ENCODE data around the gene FKBP1A. TPM values are rescaled to one million over a fixed set of nuclear protein-coding genes. Genes with fewer than 3 reads are reported as not detected.

Gene FKBP1A
- total RNA-seq, 1 donor from 2014 or later, result 46.9 TPM

DNA sequence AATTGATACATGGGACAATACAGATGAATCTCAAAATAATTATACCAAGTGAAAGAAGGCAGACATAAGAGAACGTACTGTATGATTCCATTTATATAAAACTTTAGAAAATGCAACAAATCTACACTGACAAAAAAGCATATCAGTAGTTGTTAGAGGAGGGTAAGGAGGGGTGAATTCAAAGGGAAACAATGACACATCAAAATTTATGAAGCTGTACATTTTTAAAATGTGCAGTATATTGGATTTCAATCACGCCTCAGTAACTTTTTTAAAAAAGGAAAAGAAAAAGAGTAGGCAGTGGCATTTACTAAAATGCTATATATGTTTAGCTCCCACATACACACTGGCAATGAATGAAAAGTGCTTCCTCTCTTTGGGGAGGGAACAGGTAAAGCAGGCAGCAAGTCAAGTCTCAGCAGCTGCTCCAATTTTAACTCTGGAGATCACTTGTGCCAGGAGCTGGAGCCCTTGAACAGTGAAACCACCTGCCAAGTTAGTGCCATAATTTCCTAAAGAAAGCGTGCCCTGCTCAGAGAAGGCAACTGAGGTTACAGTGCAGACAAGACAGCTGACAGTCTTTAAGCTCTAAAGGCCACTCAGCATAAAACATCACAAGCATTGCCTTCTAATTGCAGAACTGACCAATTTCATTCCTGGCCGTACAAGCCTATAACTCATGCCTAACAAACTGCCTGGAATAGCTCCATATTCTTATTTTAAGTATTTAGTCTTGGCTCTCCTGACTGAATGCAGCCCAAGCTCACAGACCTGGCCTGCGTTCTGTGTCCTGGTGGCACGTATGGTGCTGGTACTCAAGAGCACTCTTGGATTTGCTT, 10.9 kb downstream of the FKBP1A start:
- DNase-seq (ENCODE audit: low read depth), result no peak
- TF ChIP-seq, protein P1, sequence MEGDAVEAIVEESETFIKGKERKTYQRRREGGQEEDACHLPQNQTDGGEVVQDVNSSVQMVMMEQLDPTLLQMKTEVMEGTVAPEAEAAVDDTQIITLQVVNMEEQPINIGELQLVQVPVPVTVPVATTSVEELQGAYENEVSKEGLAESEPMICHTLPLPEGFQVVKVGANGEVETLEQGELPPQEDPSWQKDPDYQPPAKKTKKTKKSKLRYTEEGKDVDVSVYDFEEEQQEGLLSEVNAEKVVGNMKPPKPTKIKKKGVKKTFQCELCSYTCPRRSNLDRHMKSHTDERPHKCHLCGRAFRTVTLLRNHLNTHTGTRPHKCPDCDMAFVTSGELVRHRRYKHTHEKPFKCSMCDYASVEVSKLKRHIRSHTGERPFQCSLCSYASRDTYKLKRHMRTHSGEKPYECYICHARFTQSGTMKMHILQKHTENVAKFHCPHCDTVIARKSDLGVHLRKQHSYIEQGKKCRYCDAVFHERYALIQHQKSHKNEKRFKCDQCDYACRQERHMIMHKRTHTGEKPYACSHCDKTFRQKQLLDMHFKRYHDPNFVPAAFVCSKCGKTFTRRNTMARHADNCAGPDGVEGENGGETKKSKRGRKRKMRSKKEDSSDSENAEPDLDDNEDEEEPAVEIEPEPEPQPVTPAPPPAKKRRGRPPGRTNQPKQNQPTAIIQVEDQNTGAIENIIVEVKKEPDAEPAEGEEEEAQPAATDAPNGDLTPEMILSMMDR (IDR thresholded peaks at IDR 0.05; ENCODE audit: insufficient read depth, low read length, severe bottlenecking), result no peak
- Histone ChIP-seq H3K27me3 (ENCODE audit: control insufficient read depth, insufficient read depth, low read length) (no peaks in the 10 kb centered on the region), H3K4me3 (ENCODE audit: low read depth, low read length) (no peak overlapping the region), H3K36me3 (ENCODE audit: control insufficient read depth, insufficient read depth, low read length) (peaks cover 1% of the 10 kb centered on the region)
- no peak for FAIRE-seq

DNA sequence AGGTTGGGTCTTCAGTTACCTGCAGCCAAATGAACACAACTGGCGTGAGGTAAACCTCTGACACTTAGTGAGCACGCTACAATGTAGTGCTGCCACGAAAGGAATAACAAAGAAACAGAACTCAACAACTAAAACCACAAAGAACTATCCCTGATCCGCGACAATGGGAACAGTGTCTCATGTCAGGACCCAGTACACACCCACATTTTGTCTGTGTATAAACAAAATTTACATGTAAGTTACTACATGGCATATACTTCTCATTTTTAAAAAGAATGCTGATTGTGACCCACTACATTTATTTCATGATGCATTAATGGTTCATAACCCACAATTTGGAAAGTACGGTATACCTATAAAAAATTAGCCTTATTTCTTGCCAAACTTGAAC, 14.1 kb downstream of the FKBP1A start:
- Histone ChIP-seq H3K36me3 (ENCODE audit: control insufficient read depth, insufficient read depth, low read length) (peaks cover 2% of the 10 kb centered on the region), H3K4me3 (ENCODE audit: low read depth, low read length) (no peak overlapping the region), H3K27me3 (ENCODE audit: control insufficient read depth, insufficient read depth, low read length) (no peaks in the 10 kb centered on the region)
- TF ChIP-seq, protein P1 (IDR thresholded peaks at IDR 0.05; ENCODE audit: insufficient read depth, low read length, severe bottlenecking), result no peak
- no peak for FAIRE-seq
- DNase-seq (ENCODE audit: low read depth), result no peak

DNA sequence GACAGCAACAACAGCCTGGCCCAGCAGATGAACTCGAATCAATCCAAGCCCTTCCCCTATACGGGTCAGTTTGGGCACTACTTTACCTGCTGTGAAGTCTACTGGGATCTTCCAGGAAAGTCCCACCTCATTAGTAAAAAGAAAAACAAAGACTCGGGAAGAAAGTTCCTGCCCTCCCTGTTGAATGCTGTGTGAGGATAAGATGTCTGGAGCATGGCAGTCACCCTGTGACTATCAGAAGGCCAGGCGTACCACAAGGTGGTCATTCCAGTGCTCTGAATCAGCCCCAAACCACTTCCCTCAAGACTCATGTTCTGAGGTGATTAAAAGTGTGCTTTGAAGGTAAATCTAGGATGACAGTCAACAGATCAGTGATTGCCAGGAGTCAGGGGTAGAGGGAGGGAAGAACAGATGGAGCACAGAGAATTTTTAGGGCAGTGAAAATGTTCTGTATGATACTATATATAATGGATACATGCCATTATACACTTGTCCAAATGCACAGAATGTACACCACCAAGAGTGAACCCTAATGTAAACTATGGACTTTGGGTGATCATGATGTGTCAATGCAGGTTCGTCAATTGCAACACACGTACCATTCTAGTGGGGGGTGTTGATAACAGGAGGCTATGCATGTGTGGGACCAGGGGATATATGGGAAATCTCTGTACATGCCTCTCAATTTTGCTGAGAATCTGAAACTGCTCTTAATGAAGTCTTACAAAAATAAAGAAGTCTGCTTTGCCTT, 14.7 kb downstream of the FKBP1A start:
- no peak for FAIRE-seq

DNA sequence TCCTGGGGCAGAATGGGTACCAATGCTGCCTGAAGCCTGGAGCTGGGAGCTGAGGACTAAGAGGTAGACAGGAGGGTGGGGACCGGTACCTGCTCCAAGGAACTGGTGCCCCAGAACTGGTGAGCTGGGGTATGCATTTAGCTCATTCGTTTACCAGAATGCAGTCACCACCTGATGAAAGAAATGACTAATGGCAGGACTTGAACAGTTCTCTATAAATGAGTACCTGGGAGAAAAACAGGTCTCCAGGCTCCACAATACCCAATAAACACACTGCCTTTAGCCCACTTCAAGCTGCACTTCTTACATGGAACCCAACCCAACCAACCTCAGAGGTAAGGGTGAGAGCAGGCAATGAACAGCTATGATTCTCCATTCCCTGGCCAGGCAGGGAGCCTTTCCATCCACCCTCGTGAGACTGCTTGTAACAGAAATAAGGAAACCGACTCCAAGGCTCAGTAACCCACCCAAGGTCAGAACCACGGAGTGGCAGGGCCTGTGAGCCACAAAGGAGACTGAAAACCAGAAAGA, 15.4 kb downstream of the FKBP1A start:
- no peak for FAIRE-seq
- peaks cover 4% of the 10 kb centered on the region for H3K36me3 ChIP-seq (ENCODE audit: control insufficient read depth, insufficient read depth, low read length)
- DNase-seq (ENCODE audit: low read depth), result peak; percentile 51
- TF ChIP-seq, protein P1 (IDR thresholded peaks at IDR 0.05; ENCODE audit: insufficient read depth, low read length, severe bottlenecking), result no peak
- H3K4me3 ChIP-seq (ENCODE audit: low read depth, low read length), result no peak overlapping the region
- no peaks in the 10 kb centered on the region for H3K27me3 ChIP-seq (ENCODE audit: control insufficient read depth, insufficient read depth, low read length)

More for the DNA sequence above, 14.7 kb downstream of the FKBP1A start:
- Histone ChIP-seq H3K27me3 (ENCODE audit: control insufficient read depth, insufficient read depth, low read length) (no peaks in the 10 kb centered on the region), H3K4me3 (ENCODE audit: low read depth, low read length) (no peak overlapping the region), H3K36me3 (ENCODE audit: control insufficient read depth, insufficient read depth, low read length) (peaks cover 4% of the 10 kb centered on the region)
- TF ChIP-seq, protein P1 (IDR thresholded peaks at IDR 0.05; ENCODE audit: insufficient read depth, low read length, severe bottlenecking), result no peak
- DNase-seq (ENCODE audit: low read depth), result peak; percentile 88

- TF ChIP-seq, protein P1 (IDR thresholded peaks at IDR 0.05; ENCODE audit: insufficient read depth, low read length, severe bottlenecking), result no peak
- no peak overlapping the region for H3K4me3 ChIP-seq (ENCODE audit: low read depth, low read length)
- DNase-seq (ENCODE audit: low read depth) (no peak), FAIRE-seq (no peak)
- no peaks in the 10 kb centered on the region for H3K27me3 ChIP-seq (ENCODE audit: control insufficient read depth, insufficient read depth, low read length)
- peaks cover 4% of the 10 kb centered on the region for H3K36me3 ChIP-seq (ENCODE audit: control insufficient read depth, insufficient read depth, low read length)
Measured at GRCh38 chr20:1376408-1377270, 16.2 kb downstream of the FKBP1A start.

Data from bronchial epithelial cell (primary cell).